Stimulated activated naive CD8-positive, alpha-beta T cell treated with anti-CD3 and anti-CD28 coated beads, Interleukin-15, Interleukin-2, amounts not matched to agents 100 ng/mL and 50 ng/mL, for 24 hours (primary cell): ENCODE results near the gene PLAC8.
"Not testable (repeated sequence)": the region's sequence is repeated elsewhere in the genome, so short reads cannot be mapped to it uniquely, and the experiment has no call there.

Experiments
- H3K27ac Mint-ChIP-seq: one replicate; pipeline ENCODE4 v1.8.0; 2021; ENCODE audit warnings: mild to moderate bottlenecking, mixed read lengths
- H3K27me3 Mint-ChIP-seq: one replicate; pipeline ENCODE4 v1.8.0; 2021; ENCODE audit warnings: mixed read lengths
- H3K36me3 Mint-ChIP-seq: one replicate; pipeline ENCODE4 v1.8.0; 2021; ENCODE audit warnings: low read depth, mixed read lengths
- H3K4me1 Mint-ChIP-seq: one replicate; pipeline ENCODE4 v1.8.0; 2021; ENCODE audit warnings: low read depth, mixed read lengths
- H3K4me3 Mint-ChIP-seq: one replicate; pipeline ENCODE4 v1.8.0; 2021; ENCODE audit warnings: mild to moderate bottlenecking, mixed read lengths
- H3K9me3 Mint-ChIP-seq: one replicate; pipeline ENCODE4 v1.8.0; 2021; ENCODE audit warnings: mixed read lengths

Gene PLAC8

DNA sequence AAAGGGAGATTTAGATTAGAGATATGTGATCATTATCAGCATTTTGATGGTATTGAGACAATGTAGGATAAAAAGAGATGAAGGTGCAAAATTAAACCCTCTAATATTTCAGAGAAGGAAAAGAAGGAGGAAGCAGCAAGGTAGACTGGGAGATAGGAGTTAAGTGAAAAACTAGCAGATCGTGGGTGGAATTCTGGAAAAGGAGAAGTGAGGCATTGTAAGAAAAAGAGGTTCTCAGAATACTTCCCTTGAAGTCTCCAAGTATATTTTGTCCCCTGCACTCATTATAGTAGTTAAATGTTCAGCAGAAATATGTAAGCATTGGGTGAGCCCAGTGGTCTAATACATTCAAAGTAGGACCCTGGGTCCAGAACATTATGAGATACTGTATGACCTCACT lies 49.3 kb downstream of the PLAC8 start:
- Mint-ChIP-seq H3K9me3 (no peaks in the 10 kb centered on the region), H3K36me3 (peaks cover 52% of the 10 kb centered on the region), H3K4me1 (no peaks in the 10 kb centered on the region), H3K27me3 (no peaks in the 10 kb centered on the region), H3K27ac (no peak overlapping the region), H3K4me3 (no peak overlapping the region)

GRCh38 chr4:83062739-83063138 lies 51.8 kb downstream of the PLAC8 start:
- H3K27ac Mint-ChIP-seq: no peak overlapping the region
- H3K36me3 Mint-ChIP-seq: peaks cover 47% of the 10 kb centered on the region
- H3K4me3 Mint-ChIP-seq: no peak overlapping the region

DNA sequence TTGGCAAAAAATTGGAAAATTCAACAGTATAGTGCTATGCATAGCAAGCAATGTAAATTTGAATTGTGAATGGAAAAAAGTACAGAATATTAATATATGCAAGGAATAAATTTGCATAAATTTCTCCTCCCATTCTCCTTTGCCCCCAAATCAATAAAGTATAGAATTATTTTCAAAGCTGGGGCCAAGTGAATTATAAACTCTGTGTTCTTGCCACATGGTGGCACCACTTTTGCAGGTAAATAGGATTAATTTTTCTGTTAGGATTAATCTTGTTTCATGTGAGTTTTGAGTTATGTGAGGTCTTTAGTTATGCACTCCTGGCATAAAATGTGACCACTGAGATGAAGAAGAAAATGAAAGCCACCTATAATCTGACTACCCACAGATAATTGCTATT lies 59.6 kb downstream of the PLAC8 start:
- Mint-ChIP-seq H3K4me3 (no peak overlapping the region), H3K27ac (no peak overlapping the region), H3K27me3 (no peaks in the 10 kb centered on the region), H3K9me3 (no peaks in the 10 kb centered on the region), H3K4me1 (no peaks in the 10 kb centered on the region), H3K36me3 (peaks cover 43% of the 10 kb centered on the region)

More at GRCh38 chr4:83062739-83063138, 51.8 kb downstream of the PLAC8 start:
- no peaks in the 10 kb centered on the region for H3K4me1 Mint-ChIP-seq
- H3K9me3 Mint-ChIP-seq: no peaks in the 10 kb centered on the region
- no peaks in the 10 kb centered on the region for H3K27me3 Mint-ChIP-seq

DNA sequence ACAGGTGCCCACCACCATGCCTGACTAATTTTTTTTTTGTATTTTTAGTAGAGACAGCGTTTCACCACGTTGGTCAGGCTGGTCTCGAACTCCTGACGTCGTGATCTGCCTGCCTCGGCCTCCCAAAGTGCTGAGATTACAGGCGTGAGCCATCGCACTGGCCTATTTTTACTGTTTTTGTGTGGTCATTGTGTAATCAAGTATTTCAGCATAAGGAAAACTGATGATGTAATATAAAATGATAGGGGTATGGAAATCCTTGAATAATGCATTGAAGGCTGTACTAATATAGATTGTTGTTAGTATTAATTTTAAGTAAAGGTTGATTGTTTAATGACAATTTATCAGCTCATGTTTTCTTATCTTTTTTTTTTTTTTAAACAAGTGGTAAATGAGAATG lies 65.7 kb downstream of the PLAC8 start:
- H3K36me3 Mint-ChIP-seq: peaks cover 33% of the 10 kb centered on the region
- H3K27ac Mint-ChIP-seq, H3K9me3 Mint-ChIP-seq, H3K4me3 Mint-ChIP-seq, H3K27me3 Mint-ChIP-seq: not testable (repeated sequence)
- H3K4me1 Mint-ChIP-seq: peaks cover 19% of the 10 kb centered on the region

- no peaks in the 10 kb centered on the region for H3K9me3 Mint-ChIP-seq
- no peak overlapping the region for H3K27ac Mint-ChIP-seq
- H3K36me3 Mint-ChIP-seq: peaks cover 23% of the 10 kb centered on the region
- no peaks in the 10 kb centered on the region for H3K27me3 Mint-ChIP-seq
- H3K4me1 Mint-ChIP-seq: peaks cover 25% of the 10 kb centered on the region
- no peak overlapping the region for H3K4me3 Mint-ChIP-seq
Measured at GRCh38 chr4:83046693-83047473, 67.6 kb downstream of the PLAC8 start.

- peaks cover 27% of the 10 kb centered on the region for H3K4me1 Mint-ChIP-seq
- H3K4me3 Mint-ChIP-seq: no peak overlapping the region
- no peaks in the 10 kb centered on the region for H3K9me3 Mint-ChIP-seq
- H3K27ac Mint-ChIP-seq: no peak overlapping the region
- peaks cover under 1% of the 10 kb centered on the region for H3K36me3 Mint-ChIP-seq
- no peaks in the 10 kb centered on the region for H3K27me3 Mint-ChIP-seq
Measured at GRCh38 chr4:83043801-83044407, 70.6 kb downstream of the PLAC8 start.

DNA sequence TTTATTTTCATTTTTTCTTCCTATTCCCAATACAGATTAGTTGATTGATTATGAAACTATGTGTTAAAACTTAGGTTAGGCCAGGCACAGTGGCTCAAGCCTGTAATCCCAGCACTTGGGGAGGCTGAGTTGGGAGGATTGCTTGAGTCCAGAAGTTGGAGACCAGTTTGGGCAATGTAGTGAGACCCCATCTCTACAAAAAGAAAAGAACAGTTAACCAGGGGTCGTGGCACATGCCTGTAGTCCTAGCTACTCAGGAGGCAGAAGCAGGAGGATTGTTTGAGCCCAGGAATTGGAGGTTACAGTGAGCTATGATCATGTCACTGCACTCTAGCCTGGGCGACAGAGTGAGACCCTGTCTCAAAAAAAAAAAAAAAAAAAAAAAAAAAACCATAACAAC lies 71.4 kb downstream of the PLAC8 start:
- not testable (repeated sequence) for H3K4me3 Mint-ChIP-seq

GRCh38 chr4:83040269-83040668 lies 74.3 kb downstream of the PLAC8 start:
- H3K4me3 Mint-ChIP-seq: no peak overlapping the region
- no peak overlapping the region for H3K27ac Mint-ChIP-seq
- H3K9me3 Mint-ChIP-seq: no peaks in the 10 kb centered on the region
- peaks cover 38% of the 10 kb centered on the region for H3K4me1 Mint-ChIP-seq
- H3K36me3 Mint-ChIP-seq: no peaks in the 10 kb centered on the region
- no peaks in the 10 kb centered on the region for H3K27me3 Mint-ChIP-seq

More for the DNA sequence above, 71.4 kb downstream of the PLAC8 start:
- not testable (repeated sequence) for H3K9me3 Mint-ChIP-seq, H3K27me3 Mint-ChIP-seq, H3K27ac Mint-ChIP-seq, H3K36me3 Mint-ChIP-seq
- H3K4me1 Mint-ChIP-seq: peaks cover 28% of the 10 kb centered on the region
